HG03097 (cell line): ENCODE measurements around the gene LDLRAD4.

Source experiments
- ATAC-seq: cut with Tn5 transposase; IDR thresholded peaks from one replicate; pipeline ENCODE4 v1.9.1; 2021; ENCODE audit not compliant: unreplicated experiment, low FRiP score

Gene LDLRAD4

DNA sequence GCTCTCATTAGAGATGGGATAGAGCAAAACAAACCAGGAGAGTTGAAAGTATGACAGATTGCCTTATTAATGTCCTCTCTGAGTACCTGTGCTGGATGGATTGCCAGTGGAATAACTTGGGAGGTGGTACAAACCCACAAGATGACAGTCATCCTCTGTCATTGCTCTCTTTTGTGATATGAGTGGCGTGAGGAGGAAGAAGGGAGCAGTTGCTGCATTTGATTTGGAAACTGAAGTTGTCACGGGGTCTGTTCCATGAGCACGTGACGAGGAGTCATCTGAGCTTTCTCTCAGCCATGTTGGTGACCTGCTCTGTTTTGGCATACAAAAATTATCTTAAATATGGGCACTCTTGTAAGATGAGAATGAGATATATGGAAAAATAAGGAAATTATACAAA is 302.9 kb downstream of the LDLRAD4 start:
- ATAC-seq = no peak

DNA sequence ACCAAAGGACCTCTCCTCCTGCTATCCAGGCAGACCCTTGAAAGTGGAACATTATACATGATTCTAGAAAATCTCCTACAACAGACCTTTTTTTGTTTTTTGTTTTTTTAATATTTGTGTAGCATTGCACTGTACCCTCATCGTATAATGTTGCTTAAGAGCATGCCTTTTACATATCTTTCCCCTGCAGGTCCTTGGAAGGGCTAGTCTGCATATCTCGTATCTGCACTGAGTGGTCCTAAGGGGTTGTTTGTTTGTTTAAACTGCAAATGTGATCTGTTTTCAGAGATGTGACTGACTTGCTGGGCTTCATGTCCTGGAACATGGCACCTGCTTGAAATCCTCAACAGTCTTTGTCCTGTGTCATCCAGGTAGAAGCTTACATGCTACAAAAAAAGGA is 303.7 kb downstream of the LDLRAD4 start:
- ATAC-seq = no peak

DNA sequence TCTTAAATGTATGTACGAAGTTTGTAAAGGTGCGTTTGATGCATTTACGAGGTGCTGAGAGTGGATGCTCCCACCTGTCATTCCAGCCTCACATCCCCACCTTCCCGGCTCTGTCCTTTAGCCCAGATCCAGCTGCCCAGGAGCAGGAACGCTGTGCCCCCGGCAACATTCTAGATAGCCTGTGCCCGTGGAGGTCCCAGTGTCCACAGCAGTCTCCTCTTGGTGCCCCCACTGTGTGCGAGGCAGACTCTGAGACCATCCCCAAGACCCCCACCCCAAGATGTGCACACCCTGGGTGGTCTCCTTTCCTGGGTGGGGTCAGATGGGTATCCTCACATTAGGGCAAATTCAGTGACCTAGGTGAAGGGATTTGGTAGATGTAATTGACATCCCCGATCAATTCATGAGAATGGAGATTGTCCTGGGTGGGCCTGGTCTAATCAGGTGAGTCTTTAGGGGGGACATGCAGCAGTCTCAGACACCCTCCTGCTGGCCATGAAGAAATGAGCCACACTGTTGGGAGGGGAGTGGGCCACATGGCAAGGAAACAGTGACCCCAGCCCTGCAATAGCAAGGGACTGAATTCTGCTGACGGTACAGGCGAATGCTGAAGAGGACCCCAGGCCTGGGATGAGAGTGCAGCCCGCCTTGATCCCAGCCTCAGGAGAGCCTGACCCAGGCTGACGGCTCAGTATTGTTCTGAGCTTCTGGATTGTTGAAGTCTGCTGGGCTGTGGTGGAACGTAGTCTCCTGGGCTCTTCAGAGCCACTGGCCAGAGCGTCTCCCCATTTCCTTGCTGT is 304.5 kb downstream of the LDLRAD4 start:
- no peak for ATAC-seq

GRCh38 chr18:13524054-13524453 is 305.5 kb downstream of the LDLRAD4 start:
- no peak for ATAC-seq

DNA sequence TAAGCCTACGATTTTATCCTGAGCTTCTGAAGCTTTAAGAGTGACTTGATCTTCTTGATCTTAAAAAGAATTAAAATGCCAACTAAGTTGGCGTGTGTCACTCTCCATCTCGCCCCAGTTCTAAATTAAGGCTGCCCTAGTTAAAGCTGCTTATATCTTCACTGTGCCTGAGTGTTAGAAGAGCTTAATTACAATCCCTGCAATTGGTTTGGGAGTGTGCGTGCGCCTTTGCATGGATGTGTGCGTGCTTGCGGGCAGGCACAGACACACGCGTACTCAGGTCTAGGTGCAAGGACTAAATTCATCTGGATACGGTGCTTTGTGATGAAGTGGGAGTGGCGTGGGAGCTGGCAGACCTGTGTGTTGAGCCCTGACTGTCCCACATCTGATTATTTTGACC is 306.3 kb downstream of the LDLRAD4 start:
- no peak for ATAC-seq

DNA sequence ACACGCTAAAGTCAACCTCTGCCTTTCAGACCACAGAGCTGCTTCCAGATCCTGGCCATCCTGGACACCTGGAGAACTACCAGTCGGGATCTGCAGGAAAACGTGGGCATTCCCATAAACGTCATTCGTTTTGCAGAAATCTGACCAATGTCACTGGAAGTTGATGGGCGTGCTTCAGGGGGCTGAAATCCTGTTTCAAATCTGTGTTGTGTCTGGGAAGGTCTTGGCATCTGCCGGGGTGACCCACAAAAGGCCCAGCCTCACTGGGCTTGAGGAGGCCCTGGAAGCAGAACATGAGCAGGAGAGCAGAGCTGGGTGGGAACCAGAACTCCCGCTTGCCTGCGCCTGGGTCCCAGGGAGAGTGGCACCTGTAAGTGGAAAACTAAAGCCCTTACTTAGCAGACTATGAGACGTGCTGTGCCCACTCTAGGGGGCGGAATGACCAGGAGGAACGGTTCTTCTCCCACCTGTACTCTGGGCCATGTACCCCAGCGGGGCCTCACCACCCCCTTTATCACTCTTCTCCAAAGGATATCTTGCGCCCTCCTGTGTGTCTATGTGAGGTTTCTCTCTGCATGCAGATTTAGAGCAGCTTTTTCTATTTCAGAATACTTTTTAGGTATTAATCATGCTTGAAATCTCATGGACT is 306.9 kb downstream of the LDLRAD4 start:
- no peak for ATAC-seq

- ATAC-seq = no peak
These were observed 308.0 kb downstream of the LDLRAD4 start for GRCh38 chr18:13526519-13526918.

- no peak for ATAC-seq
These were observed 308.7 kb downstream of the LDLRAD4 start for GRCh38 chr18:13527256-13527655.

GRCh38 chr18:13527730-13528129 is 309.2 kb downstream of the LDLRAD4 start:
- ATAC-seq = no peak

DNA sequence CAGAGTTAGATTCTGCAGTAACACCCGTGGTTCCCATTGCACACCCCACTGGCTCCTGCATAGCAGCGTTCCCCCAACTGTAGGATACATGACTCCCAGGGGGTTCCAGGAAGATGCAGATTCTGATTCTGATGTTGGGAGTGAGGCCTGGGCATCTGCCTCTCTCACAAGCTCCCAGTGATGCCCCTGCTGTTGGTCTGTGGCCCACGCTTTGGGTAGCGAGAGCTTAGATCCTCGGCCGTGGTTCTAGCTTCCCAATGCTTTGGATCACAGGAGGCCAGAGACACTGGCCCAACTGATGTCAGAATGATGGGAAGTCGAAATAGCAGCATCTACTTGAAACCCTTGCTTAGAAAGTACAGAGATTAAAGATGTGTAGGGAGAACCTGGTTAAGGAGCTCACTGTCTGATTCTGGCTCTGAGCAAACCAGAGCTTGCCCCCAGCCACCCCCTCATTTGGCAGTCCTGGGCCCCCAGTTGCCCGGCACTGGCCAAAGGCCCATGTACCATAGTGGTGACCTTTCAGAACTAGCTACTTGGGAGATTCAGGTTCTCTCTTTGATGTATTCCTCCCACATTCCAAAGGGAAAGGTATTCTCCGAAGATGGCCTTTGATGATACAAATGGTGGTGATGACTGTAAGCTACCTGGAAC is 310.3 kb downstream of the LDLRAD4 start:
- ATAC-seq = no peak

DNA sequence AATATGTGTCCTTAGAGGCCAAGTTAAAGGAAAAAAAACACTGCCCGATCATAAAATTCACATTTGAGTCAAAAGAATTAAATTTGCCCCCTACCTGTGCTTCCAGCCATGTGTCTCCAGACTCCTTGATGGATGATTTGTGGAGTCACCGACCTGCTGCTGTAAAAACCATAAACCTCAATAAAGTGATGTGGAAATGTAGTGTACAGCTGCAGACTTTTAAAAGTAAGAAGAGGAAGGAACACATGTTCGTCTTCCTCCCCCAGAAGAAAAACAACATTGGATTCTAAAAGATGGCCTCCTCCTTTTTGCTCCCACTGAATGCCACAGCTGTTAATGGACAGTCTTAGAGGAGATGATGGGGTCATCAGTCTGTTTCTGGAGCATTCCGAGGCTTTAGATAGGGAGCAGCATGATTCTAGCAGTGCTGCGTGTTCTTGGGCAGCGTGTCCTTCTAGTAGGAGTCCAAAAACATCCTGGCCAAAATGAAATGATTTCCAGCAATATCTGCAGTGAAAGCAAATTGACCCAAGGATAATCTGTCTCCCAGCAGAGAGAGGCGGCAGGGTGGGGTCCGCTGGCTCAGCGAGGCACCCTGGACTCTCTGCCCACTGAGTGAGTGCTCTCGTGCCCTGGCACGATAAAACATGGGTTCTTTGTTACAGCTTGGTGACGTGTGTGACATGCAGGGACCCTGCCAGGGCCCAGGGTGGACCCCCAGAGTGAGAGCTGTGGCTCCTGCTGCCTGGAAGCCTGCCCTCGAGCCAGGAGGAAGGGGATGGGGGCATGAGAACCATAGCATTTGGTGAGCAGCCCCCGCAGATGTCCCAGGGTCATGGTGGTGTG is 311.7 kb downstream of the LDLRAD4 start:
- ATAC-seq = no peak

DNA sequence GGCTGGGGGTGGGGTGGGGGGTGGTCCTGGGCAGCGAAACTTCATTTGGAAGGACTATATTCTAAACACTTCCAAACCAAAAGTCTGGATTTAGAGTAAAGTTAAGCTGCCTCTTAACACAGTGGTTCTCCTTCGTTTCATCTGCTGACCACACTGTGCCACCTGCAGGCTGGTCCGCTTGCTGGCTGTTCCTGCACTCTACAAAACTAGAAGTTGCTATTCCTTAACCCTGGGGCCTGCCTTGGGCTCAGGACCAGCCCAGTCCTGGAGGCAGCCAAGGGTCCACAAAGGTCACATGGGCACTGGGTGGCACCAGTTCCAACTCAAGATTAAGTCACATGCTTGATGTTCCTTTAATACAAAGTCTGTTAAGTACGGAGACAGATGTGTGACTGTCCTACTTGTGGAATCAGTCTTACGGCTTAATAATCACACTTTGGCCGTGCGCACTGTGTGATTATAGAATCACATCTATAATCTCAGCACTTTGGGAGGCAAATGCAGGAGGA is 312.4 kb downstream of the LDLRAD4 start:
- no peak for ATAC-seq

- ATAC-seq = no peak
These were observed 313.2 kb downstream of the LDLRAD4 start for GRCh38 chr18:13531681-13532325.

- no peak for ATAC-seq
These were observed 314.0 kb downstream of the LDLRAD4 start for GRCh38 chr18:13532406-13533075.

DNA sequence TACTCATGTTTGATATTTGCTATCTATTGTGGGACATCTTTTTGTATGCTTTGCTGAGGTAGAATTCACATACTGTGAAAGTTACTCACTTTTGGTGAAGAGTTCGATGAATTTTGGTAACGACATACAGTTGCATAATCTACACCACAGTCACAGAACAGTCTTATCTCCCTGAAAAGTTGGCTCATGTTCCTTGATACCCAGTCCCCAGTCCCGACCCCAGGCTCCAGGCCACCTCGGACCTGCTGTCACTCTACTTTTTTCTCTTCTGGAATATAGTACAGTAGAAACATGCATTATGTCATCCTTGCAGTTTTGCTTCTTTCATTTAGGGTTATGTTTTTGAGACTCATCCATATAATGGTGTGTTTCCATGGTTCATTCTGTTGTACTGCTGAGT is 316.1 kb downstream of the LDLRAD4 start:
- ATAC-seq = no peak

DNA sequence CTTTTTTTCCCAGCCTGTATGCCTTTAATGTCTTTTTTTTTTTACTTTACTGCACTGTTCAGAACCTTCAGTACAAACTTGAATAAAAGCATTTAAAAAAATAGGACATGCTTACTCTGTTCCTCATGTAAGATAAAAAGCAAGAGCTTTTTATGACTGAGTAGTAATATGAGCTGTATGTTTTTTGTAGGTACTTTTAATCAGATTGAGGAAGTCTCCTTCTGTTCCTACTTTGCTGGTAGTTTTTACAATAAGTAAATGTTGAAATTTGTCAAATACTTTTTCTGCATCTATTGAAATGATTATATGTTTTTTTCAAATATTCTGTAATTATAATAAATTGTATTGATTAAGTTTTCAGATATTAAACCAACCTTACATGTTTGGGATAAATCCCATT is 318.0 kb downstream of the LDLRAD4 start:
- no peak for ATAC-seq

DNA sequence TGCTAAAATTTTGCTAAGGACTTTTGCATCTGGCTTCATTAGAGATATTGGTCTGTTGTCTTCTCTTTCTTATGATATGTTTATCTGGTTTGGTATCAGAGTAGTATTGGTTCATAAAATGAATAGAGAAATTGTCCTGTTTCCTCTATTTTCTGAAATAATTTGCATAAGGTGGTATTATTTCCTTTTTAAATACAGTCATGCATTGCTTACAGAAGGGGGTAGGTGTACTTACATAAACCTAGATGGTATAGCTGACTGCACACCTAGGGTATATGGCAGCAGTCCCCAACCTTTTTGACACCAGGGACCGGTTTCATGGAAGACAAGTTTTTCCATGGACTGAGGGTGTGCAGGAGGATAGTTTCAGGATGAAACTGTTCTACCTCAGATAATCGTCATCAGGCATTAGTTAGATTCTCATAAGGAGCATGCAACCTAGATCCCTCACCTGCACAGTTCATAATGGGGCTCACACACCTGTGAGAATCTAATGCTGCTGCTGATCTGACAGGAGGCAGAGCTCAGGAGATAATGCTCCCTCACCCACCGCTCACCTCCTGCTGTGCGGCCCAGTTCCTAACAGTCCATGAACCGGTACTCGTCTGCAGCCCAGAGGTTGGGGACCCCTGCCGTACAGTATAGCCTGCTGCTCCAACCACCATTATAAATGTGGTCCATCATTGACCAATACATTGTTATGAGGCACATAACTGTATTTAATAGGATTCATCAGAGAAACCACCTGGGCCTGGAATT is 318.6 kb downstream of the LDLRAD4 start:
- no peak for ATAC-seq

GRCh38 chr18:13538630-13539029 is 320.1 kb downstream of the LDLRAD4 start:
- no peak for ATAC-seq

GRCh38 chr18:13539050-13539449 is 320.5 kb downstream of the LDLRAD4 start:
- ATAC-seq = no peak
